OCI-LY7 (cell line): Measurements from ENCODE around the gene CIITA. TPM values are rescaled to one million over a fixed set of nuclear protein-coding genes. Genes with fewer than 3 reads are reported as not detected.

Source experiments
- BruUV-seq: library from RNA; stranded (reverse); fragments of 400-500 nt; replicated peaks from 2 replicates; lab custom pipeline; 2021; lab: Mats Ljungman, UMichigan
- CTCF ChIA-PET: fragments of 300-600 bp; sonication (Branson Sonifier 250); formaldehyde crosslinking; loops from one replicate; lab custom pipeline; 2022; ENCODE audit warnings: antibody characterized with exemption; ENCODE audit not compliant: unreplicated experiment; lab: Charles Lee
- POLR2A ChIA-PET: fragments of 300-600 bp; sonication (Branson Sonifier 250); formaldehyde crosslinking; loops from one replicate; lab custom pipeline; 2022; ENCODE audit warnings: antibody characterized with exemption; lab: Charles Lee
- DNase-seq: peaks from one replicate; pipeline ENCODE4 v3.0.0-alpha.2; 2015; ENCODE audit warnings: low spot score
- H2AFZ ChIP-seq: fragments of 200-600 bp; sonication (generic), shearing (Covaris generic); 2 replicates; pipeline ENCODE4 v1.6.1; 2014; ENCODE audit warnings: mild to moderate bottlenecking, antibody characterized with exemption, low read length, moderate library complexity
- H3K27ac ChIP-seq: fragments of 200-600 bp; sonication (generic); 2 replicates; pipeline ENCODE4 v1.5.1; 2014; ENCODE audit warnings: mixed run types, low read depth, mild to moderate bottlenecking, moderate library complexity, low read length, inconsistent platforms; ENCODE audit not compliant: poor library complexity, severe bottlenecking
- H3K36me3 ChIP-seq: fragments of 200-600 bp; sonication (generic); 2 replicates; pipeline ENCODE4 v1.6.1; 2014; ENCODE audit warnings: mild to moderate bottlenecking, antibody characterized with exemption, low read length, moderate library complexity, mixed read lengths; ENCODE audit not compliant: insufficient read depth
- H3K4me1 ChIP-seq: fragments of 200-600 bp; sonication (generic); 2 replicates; pipeline ENCODE4 v1.5.1; 2014; ENCODE audit warnings: mild to moderate bottlenecking, low read length; ENCODE audit not compliant: insufficient read depth, poor library complexity, severe bottlenecking
- H3K4me2 ChIP-seq: fragments of 200-600 bp; sonication (generic); 2 replicates; pipeline ENCODE4 v1.6.1; 2014; ENCODE audit warnings: mild to moderate bottlenecking, low read length
- H3K4me3 ChIP-seq: fragments of 200-600 bp; sonication (generic); 2 replicates; pipeline ENCODE4 v1.5.1; 2014; ENCODE audit warnings: mild to moderate bottlenecking, low read depth, low read length; ENCODE audit not compliant: poor library complexity, severe bottlenecking
- H3K79me2 ChIP-seq: fragments of 200-600 bp; sonication (generic); 2 replicates; pipeline ENCODE4 v1.6.1; 2016; ENCODE audit warnings: low read depth, mild to moderate bottlenecking, low read length, moderate library complexity, mixed read lengths; ENCODE audit not compliant: insufficient read depth
- H3K9me2 ChIP-seq: fragments of 200-600 bp; sonication (generic); 2 replicates; pipeline ENCODE4 v1.6.1; 2016; ENCODE audit warnings: mild to moderate bottlenecking, low read length, mixed read lengths; ENCODE audit not compliant: insufficient read depth
- H3K9me3 ChIP-seq: fragments of 200-600 bp; sonication (generic); 2 replicates; pipeline ENCODE4 v1.6.1; 2014; ENCODE audit warnings: mild to moderate bottlenecking, mixed run types, low read length, mixed read lengths
- H4K20me1 ChIP-seq: fragments of 200-600 bp; sonication (generic); 2 replicates; pipeline ENCODE4 v1.6.1; 2014; ENCODE audit warnings: mild to moderate bottlenecking, antibody characterized with exemption, low read length, moderate library complexity, mixed read lengths; ENCODE audit not compliant: insufficient read depth
- CTCF ChIP-seq: fragments of 200-600 bp; sonication (generic); conservative IDR thresholded peaks from 2 replicates; pipeline ENCODE4 v1.5.1; 2014; ENCODE audit warnings: mild to moderate bottlenecking, antibody characterized with exemption, low read length, moderate library complexity, mixed read lengths
- EZH2phosphoT487 ChIP-seq: fragments of 200-600 bp; sonication (generic); IDR thresholded peaks from 2 replicates; pipeline ENCODE4 v1.6.1; 2018; ENCODE audit warnings: low read depth, borderline replicate concordance, mild to moderate bottlenecking, mixed run types, antibody characterized with exemption, low read length, moderate library complexity, mixed read lengths
- intact Hi-C: fragments of 100-400 bp; cut with micrococcal nuclease; formaldehyde crosslinking; loops from one replicate; pipeline ENCODE4 v1.10.0; 2022; ENCODE audit not compliant: unreplicated experiment
- total RNA-seq, 2 experiments: library from RNA; depleted of rRNA in 1 of 2; stranded (reverse); fragments of >200 nt in 1 of 2; shearing (Covaris generic) in 1 of 2; gene quantifications; 2 replicates each; pipeline ENCODE4 v1.2.3, GENCODE V29; 2014 to 2022

The CIITA gene
- total RNA-seq, 2 experiments from 2014 or later = 68.7 to 101 TPM

DNA sequence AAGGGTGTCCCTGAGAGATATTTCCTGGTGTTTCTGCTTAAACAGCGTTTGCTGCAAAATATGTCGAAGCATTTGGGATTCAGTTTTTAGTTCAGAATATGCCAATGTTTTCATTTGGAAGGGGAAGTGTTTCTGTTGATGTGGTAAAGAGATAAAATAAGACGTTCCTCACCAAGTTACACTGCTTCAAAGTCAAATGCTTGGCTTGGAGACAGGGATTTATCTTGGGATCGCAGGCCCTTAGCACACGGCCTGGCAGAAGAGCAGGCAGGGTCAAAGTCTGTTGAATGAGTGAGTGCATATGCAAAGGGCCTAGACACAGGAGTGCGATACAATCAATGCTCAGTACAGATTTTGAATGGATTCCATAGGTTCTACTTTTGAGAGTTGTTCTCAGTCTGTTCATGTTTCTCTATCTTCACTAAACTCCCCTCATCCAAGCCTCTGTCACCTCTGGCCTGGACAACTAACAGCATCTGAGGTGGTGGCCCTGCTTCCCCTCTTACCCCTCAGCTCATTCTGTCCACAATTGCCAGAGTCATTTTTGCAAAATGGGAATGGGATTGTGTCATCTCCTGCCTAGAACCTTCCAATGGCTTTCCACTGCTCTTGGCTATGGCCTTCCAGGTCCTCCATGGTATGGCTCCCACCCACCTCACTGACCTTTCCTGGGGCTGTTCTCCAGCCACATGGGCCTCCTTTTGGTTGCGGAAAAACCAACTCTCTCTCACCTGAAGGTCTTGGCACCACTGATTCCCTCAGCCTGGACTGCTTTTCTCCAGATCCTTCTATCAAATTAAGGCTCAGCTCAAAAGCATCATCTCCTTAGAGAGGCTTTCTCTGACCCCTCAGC is 62.0 kb downstream of the CIITA start:
- ChIA-PET CTCF (interaction anchor here (0.6 kb wide), 1 partner anchor 354 kb away, joined by 4 read pairs; no protein-coding TSS in a partner anchor), POLR2A (interaction anchor here (0.6 to 2.5 kb wide), 4 partner anchors 9 to 158 kb away, joined by 3 to 5 read pairs (median 4); no protein-coding TSS in a partner anchor)
- Histone ChIP-seq H3K9me3 (no peaks in the 10 kb centered on the region), H3K27ac (no peak overlapping the region), H3K9me2 (no peaks in the 10 kb centered on the region), H3K79me2 (no peaks in the 10 kb centered on the region), H3K4me1 (peaks cover 51% of the 10 kb centered on the region), H3K4me2 (peak overlapping the region; percentile 75), H3K4me3 (no peak overlapping the region), H3K36me3 (peaks cover 9% of the 10 kb centered on the region; the same call in 1 of the 2 replicates), H2AFZ (no peak overlapping the region), H4K20me1 (0 out of 2 replicates have a peak, but pooled peaks cover 5% of the 10 kb centered on the region)
- TF ChIP-seq CTCF (no peak), EZH2phosphoT487 (no peak)
- no peak for DNase-seq
- intact Hi-C loops = loop anchor here (5.0 kb wide), 1 partner anchor 417 kb away; no protein-coding TSS in a partner anchor
- BruUV-seq = TSS peak; percentile 22

DNA sequence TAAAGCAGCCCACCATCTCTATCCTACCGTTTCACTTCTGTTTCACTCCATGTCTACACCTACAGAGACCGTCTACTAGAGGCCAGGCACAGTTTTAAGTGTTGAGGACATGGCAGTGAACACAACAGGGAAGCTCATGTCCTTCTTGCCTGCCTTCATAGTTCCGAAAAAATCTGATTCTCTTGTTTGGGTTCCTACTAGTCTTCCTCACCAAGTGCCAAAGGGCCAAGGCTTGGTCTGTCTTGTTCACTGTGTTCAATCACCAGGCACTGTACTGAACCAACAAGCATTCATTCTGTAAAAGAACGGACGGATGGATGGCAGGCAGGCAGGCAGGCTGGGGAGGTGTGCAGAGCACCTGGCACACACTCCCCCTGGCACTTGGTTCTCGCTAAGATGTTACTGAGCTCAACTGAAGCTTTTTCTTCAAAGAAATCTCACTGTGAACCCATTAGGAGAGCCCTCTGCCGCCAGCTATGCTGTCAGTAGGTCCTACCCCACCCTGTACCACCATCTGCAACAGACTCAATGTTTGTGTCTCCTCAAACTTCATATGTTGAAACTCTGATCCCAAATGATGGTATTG is 62.7 kb downstream of the CIITA start:
- no TSS peak for BruUV-seq

More for the DNA sequence above, 62.7 kb downstream of the CIITA start:
- peaks cover 5% of the 10 kb centered on the region; the same call in 1 of the 2 replicates for H3K36me3 ChIP-seq
- peaks cover 2% of the 10 kb centered on the region; the same call in 1 of the 2 replicates for H3K79me2 ChIP-seq
- intact Hi-C loops = loop anchor here (5.0 to 10.0 kb wide), 4 partner anchors 62 to 1845 kb away; partner anchors contain the start of genes ATF7IP2, CIITA and HAPSTR1
- no peaks in the 10 kb centered on the region for H3K9me3 ChIP-seq
- DNase-seq = no peak
- H2AFZ ChIP-seq = no peak overlapping the region
- POLR2A ChIA-PET = interaction anchor here (0.6 to 2.5 kb wide), 3 partner anchors 9 to 158 kb away, joined by 3 to 5 read pairs (median 5); no protein-coding TSS in a partner anchor
- no peaks in the 10 kb centered on the region for H3K9me2 ChIP-seq
- H3K4me2 ChIP-seq = peak overlapping the region; percentile 75
- peak overlapping the region; percentile 74 for H3K4me3 ChIP-seq
- no peak for TF ChIP-seq CTCF
- no peak for TF ChIP-seq EZH2phosphoT487
- no peak overlapping the region for H3K27ac ChIP-seq
- H4K20me1 ChIP-seq = 0 out of 2 replicates have a peak, but pooled peaks cover 5% of the 10 kb centered on the region
- H3K4me1 ChIP-seq = peaks cover 52% of the 10 kb centered on the region
- CTCF ChIA-PET = interaction anchor here (0.6 kb wide), 1 partner anchor 353 kb away, joined by 4 read pairs; no protein-coding TSS in a partner anchor
